Measurements from ENCODE around the gene GDPGP1.

GDPGP1 gene

GRCh38 chr15:90205050-90205848 is 28.8 kb upstream of the GDPGP1 start:
- no peak for DNase-seq

- DNase-seq: no peak
Observed at GRCh38 chr15:90205886-90206285, 28.1 kb upstream of the GDPGP1 start.

GRCh38 chr15:90207252-90207651 is 26.8 kb upstream of the GDPGP1 start:
- no peak for DNase-seq

- no peak for DNase-seq
Observed at GRCh38 chr15:90208356-90208755, 25.7 kb upstream of the GDPGP1 start.

GRCh38 chr15:90209591-90209990 is 24.4 kb upstream of the GDPGP1 start:
- DNase-seq: no peak

GRCh38 chr15:90210593-90210992 is 23.4 kb upstream of the GDPGP1 start:
- DNase-seq: no peak

GRCh38 chr15:90211009-90211408 is 23.0 kb upstream of the GDPGP1 start:
- DNase-seq: no peak

GRCh38 chr15:90211440-90212143 is 22.4 kb upstream of the GDPGP1 start:
- no peak for DNase-seq

- DNase-seq: no peak
Observed at GRCh38 chr15:90212221-90213098, 21.5 kb upstream of the GDPGP1 start.

GRCh38 chr15:90213122-90213817 is 20.7 kb upstream of the GDPGP1 start:
- no peak for DNase-seq

- DNase-seq: no peak
Observed at GRCh38 chr15:90213818-90214204, 20.2 kb upstream of the GDPGP1 start.

- DNase-seq: no peak
Observed at GRCh38 chr15:90214553-90215196, 19.3 kb upstream of the GDPGP1 start.

GRCh38 chr15:90217671-90218394 is 16.2 kb upstream of the GDPGP1 start:
- DNase-seq: no peak

GRCh38 chr15:90219421-90220141 is 14.4 kb upstream of the GDPGP1 start:
- DNase-seq: peak; percentile 58

- DNase-seq: no peak
Observed at GRCh38 chr15:90221246-90221900, 12.6 kb upstream of the GDPGP1 start.

GRCh38 chr15:90222547-90222946 is 11.5 kb upstream of the GDPGP1 start:
- no peak for DNase-seq

GRCh38 chr15:90223441-90224165 is 10.4 kb upstream of the GDPGP1 start:
- no peak for DNase-seq

GRCh38 chr15:90225047-90225446 is 9.0 kb upstream of the GDPGP1 start:
- no peak for DNase-seq

GRCh38 chr15:90225504-90226234 is 8.3 kb upstream of the GDPGP1 start:
- DNase-seq: no peak
